HG03103 (cell line): ENCODE results near the gene TPH1.
A peak's percentile ranks its signal among the peaks of the same experiment; 100 is the strongest.
"Not testable (repeated sequence)": the region's sequence is repeated elsewhere in the genome, so short reads cannot be mapped to it uniquely, and the experiment has no call there.

Experiments
- ATAC-seq: cut with Tn5 transposase; IDR thresholded peaks from one replicate; pipeline ENCODE4 v1.9.1; 2021; ENCODE audit warnings: low read depth; ENCODE audit not compliant: unreplicated experiment

TPH1 gene

GRCh38 chr11:18027475-18027874 is 18.6 kb downstream of the TPH1 start:
- ATAC-seq = no peak

- ATAC-seq = no peak
Measured at GRCh38 chr11:18022419-18022818, 23.6 kb downstream of the TPH1 start.

DNA sequence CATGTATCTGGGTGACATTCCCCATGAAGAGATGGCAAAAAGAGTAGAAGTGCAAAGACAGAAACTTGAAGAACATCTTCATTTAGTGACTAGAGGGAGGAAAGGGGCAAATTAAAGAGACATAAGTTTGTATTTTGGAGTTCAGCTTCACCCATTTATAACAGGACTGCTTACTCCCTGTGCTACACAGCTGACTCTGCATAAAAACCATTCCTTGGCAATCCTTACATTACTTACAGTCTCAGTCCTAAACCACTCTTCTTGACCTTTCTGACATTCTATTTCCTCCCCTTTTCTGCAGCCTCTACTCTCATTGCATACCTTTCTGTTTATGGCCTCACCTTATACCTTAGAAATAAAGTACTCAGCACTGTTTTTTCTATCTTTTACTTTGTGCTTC is 26.4 kb downstream of the TPH1 start:
- no peak for ATAC-seq

DNA sequence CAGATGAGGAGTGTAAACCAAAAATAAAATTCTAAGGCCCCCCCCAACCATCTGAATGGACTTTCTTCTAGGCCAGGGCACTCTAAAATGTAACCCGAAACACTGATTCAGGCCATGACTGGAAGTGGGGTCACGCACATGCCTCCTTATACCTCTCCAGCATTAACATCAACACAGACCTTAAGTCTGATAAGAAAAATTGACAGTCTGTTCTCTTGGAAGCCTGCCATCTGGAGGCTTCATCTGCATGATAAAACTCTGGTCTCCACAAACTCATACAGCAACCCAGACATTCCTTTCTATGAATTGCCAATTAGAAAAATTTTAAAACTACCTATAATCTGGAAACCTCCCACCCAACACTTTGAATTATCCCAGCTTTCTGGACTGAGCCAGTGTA is 29.3 kb downstream of the TPH1 start:
- ATAC-seq = no peak

- no peak for ATAC-seq
Measured at GRCh38 chr11:18014876-18015275, 31.2 kb downstream of the TPH1 start.

DNA sequence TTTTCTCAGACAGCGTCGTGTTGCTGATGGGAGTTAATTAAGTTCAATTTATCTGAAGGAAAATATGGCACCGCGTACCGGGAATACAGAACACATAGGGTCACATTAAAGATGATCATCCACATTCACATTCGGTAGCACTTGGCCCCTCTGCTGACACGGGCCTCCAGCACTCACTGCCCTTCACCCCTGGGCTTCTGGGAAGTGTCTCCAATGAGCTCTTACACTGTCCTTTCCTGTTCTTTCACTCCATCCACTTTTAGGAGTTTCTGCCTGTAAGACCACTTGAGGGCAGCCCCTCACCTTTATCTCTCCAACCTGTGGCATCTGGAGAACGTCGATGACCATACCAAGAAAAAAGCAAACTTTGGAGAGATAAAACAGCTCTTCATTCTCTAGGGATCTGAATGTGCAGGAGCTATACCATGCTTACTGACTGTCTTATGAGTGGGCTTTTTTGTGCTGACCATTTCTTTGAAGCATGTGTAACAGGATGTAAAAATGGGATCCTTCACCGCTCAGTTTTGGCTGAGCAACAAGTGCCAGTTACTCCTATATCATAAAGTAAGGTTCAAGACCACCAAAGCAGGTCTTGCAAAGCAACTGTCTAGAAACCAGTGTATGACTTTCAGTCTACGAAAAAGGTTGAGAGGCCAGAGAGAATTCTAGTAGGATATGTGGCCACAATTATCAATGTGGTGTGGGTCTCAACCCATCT is 32.1 kb downstream of the TPH1 start:
- ATAC-seq = no peak

- ATAC-seq = peak; percentile 95
Measured at GRCh38 chr11:18012906-18013781, 32.9 kb downstream of the TPH1 start, which contains the start of gene SERGEF. TSS of gene SERGEF (minus strand) at chr11:18013047. CDS start at chr11:18013010, 37 bp downstream.

- no peak for ATAC-seq
Measured at GRCh38 chr11:18012122-18012905, 33.8 kb downstream of the TPH1 start.

DNA sequence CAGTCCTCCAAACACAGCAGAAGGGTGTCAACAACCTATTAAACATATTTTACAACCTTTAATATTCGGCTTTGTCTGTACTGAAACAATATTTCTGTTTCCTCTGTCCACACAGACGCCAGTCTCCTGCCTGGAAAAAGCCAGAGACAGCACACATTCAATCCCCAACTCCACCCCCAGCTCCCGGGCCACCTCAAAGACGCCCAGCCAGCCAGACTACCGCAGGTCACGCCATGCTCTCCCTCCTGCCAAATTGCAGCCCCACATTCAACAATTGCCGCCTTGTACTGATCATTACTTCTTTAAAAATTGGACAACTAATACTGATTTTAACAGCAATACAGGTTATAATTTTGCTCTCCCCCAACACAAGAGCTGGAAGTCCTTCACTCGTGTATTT is 34.4 kb downstream of the TPH1 start:
- ATAC-seq = no peak

GRCh38 chr11:18010977-18011586 is 35.0 kb downstream of the TPH1 start:
- ATAC-seq = no peak

DNA sequence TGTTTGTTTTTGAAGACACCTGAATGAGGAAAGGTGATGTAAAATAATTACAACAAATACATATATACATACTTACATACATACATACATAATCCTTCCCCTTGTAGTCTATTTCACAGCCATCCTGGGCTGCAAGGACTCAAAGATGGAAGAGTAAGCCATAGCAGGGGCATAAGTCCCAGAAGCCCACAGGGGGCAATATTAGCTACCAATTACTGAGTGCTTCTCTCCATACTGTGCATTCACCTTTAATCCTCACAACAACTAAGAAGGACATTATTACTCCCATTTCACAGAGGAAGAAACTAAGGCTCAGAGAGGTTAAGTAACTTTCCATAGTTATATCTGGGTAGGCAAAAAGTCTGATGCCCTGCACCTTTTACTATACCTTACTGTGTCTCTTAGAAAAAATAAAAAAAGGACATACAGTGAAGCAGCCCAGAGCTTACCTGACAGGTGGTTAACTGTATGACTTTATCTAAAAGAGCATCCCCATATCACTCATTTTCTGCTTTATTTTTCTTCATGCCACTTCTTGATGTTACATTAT is 35.9 kb downstream of the TPH1 start:
- no peak for ATAC-seq

DNA sequence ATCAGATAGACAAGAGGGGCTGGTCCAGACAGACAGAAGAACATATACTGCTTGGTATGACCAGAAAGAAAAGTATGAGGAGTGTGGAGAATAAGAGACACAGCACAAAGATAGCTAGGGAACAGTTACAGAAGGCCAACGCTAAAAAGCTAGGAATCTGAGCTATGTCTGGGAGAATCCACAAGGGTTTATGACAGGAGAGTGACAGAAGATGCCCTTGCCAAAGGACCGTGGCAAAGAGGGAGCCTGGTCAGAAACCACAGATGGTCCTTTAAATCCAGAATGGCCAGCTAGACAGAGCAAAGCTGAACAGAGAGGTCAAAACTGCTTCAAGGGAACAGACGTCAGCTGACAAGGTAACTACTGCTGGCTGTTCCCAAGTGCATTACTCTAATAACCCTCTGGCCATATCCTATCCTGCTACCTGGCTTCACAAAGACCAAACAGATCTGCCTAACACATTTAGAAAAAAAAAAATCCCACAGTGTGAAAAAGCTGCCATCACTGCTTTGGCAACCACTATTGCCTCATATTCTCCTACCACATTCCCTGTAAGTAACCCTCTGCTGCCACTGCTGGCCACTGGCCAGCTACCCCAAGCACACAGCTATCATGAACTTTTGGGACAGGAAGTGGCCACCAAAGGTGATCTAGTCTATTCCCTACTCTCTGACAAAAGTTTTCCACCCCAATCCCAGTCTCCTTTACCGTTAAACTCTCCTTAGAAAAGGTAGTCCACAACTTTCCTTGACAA is 40.5 kb downstream of the TPH1 start:
- no peak for ATAC-seq

DNA sequence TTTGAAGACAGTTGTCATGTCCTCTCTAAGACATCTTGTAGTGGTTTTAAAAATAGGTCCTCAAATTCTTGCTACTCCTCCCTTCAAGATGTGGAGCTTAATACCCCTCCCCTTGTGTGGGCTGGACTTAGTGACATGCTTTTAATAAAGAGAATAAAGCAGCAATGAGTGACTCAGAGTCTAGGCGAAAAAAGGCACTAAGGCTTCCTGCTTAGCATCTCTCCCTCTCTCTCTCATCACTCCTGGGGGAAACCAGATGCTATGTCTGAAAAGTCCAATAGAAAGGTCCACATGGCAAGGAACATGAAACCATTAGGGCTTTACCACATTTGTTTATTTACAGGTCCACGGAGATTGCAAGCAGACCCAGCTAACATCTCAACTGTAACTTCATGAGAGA is 44.9 kb downstream of the TPH1 start:
- ATAC-seq = no peak

DNA sequence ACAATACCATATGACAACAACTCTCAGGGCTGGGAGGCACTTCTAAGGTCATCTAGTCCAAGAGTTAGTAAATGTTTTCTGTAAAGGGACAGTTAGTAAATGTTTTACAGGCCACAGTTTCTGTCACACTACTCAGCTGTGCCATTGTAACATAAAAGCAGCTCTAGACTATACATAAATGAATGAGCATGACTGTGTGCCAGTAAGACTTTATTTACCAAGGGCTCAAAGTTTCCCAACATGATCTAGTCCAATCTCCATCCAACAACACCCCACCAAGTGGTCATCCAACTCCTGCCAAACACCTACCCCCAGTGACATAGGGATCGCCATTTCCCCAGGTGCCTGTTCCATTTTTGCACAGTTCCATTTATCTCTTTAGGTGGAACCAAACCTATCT is 45.3 kb downstream of the TPH1 start:
- no peak for ATAC-seq

DNA sequence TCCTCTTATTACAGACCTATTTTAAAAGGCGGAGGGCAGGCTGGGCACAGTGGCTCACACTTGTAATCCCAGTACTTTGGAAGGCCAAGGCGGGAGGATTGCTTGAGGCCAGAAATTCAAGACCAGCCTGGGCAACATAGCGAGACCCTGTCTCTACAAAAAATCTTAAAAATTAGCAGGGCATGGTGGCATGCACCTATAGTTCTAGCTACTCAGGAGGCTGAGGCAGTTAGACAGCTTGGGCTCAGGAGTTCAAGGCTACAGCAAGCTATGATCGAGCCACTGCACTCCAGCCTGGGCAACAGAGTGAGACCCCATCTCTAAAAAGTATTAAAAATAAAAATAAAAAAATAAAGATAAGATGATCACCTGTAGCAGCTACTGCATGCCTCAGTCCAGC is 45.9 kb downstream of the TPH1 start:
- not testable (repeated sequence) for ATAC-seq
